Measurements from ENCODE around the gene BRIP1.

DNA sequence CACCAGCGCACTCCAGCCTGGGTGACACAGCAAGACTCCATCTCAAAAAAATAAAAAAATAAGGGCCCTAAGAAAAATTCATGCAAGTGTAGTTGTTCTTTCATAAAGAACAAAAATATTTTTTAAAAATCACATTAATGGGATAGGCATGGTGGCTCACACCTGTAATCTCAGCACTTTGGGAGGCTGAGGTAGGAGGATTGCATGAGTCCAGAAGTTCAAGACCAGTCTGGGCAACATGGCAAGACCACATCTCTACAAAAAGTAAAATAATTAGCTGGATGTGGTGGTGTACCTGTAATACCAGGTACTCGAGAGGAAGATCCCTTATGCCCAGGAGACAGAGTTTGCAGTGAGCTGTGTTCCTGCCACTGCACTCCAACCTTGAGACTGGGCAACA lies 15.2 kb upstream of the BRIP1 start:
- no peak for TF ChIP-seq EP300 (IDR thresholded peaks at IDR 0.05)
- no peak for TF ChIP-seq CBX2 (IDR thresholded peaks at IDR 0.05; ENCODE audit: borderline replicate concordance, low read depth)
